Mononuclear cell (primary cell): ENCODE data around the gene GIMAP1. TPM values are rescaled to one million over a fixed set of nuclear protein-coding genes. Genes with fewer than 3 reads are reported as not detected.

Source experiments
- H3K27me3 ChIP-seq: 2 replicates; pipeline ENCODE4 v1.6.0; 2011; ENCODE audit warnings: low read length, control low read depth; ENCODE audit not compliant: insufficient read depth
- H3K4me1 ChIP-seq: 2 replicates; pipeline ENCODE4 v1.5.1; 2011; ENCODE audit warnings: mild to moderate bottlenecking, low read length, control low read depth; ENCODE audit not compliant: insufficient read depth
- H3K4me3 ChIP-seq: 2 replicates; pipeline ENCODE4 v1.5.1; 2011; ENCODE audit warnings: mild to moderate bottlenecking, low read length, moderate library complexity
- H3K9me3 ChIP-seq: 2 replicates; pipeline ENCODE4 v1.5.1; 2011; ENCODE audit warnings: low read depth, mild to moderate bottlenecking, control low read depth, low read length
- total RNA-seq: library from RNA; depleted of rRNA; stranded (reverse); fragments of >200 nt; gene quantifications from one replicate; pipeline ENCODE4 v1.2.3, GENCODE V29; 2012

The GIMAP1 gene
- total RNA-seq, 1 donor, result 10.0 TPM

GRCh38 chr7:150715738-150716137, 675 bp upstream of the GIMAP1 start:
- Histone ChIP-seq H3K9me3 (no peaks in the 10 kb centered on the region), H3K4me3 (peak overlapping the region; percentile 89), H3K4me1 (peaks cover 47% of the 10 kb centered on the region), H3K27me3 (no peaks in the 10 kb centered on the region)

GRCh38 chr7:150716939-150717338, 526 bp downstream of the GIMAP1 start:
- Histone ChIP-seq H3K4me1 (peaks cover 58% of the 10 kb centered on the region), H3K27me3 (no peaks in the 10 kb centered on the region), H3K4me3 (peak overlapping the region; percentile 89), H3K9me3 (no peaks in the 10 kb centered on the region)

- H3K27me3 ChIP-seq, result no peaks in the 10 kb centered on the region
- peaks cover 66% of the 10 kb centered on the region for H3K4me1 ChIP-seq
- H3K4me3 ChIP-seq, result peak overlapping the region; percentile 89
Observed at GRCh38 chr7:150717814-150718420, 1.5 kb downstream of the GIMAP1 start.

DNA sequence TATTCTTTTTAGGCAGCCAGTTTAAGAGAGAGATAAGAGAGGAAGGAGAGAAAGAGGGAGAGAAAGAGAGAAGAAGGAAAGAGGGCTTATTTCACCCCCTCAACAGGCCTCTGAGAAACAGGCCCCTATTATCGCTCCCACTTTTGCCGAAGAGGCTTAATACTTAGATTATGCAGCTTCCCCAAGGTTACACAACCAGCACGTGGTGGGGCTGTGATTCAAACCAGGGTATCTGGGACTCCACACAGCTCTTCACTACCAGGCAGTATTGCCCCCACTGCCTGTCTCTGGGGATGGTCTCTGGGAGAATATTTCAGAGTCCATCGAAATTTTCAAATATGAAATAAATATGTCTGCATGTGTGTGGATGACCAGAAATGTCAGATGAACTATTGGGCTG, 3.0 kb downstream of the GIMAP1 start:
- H3K27me3 ChIP-seq, result no peaks in the 10 kb centered on the region
- H3K4me3 ChIP-seq, result no peak overlapping the region
- no peaks in the 10 kb centered on the region for H3K9me3 ChIP-seq
- peaks cover 66% of the 10 kb centered on the region for H3K4me1 ChIP-seq

More at GRCh38 chr7:150717814-150718420, 1.5 kb downstream of the GIMAP1 start:
- no peaks in the 10 kb centered on the region for H3K9me3 ChIP-seq

DNA sequence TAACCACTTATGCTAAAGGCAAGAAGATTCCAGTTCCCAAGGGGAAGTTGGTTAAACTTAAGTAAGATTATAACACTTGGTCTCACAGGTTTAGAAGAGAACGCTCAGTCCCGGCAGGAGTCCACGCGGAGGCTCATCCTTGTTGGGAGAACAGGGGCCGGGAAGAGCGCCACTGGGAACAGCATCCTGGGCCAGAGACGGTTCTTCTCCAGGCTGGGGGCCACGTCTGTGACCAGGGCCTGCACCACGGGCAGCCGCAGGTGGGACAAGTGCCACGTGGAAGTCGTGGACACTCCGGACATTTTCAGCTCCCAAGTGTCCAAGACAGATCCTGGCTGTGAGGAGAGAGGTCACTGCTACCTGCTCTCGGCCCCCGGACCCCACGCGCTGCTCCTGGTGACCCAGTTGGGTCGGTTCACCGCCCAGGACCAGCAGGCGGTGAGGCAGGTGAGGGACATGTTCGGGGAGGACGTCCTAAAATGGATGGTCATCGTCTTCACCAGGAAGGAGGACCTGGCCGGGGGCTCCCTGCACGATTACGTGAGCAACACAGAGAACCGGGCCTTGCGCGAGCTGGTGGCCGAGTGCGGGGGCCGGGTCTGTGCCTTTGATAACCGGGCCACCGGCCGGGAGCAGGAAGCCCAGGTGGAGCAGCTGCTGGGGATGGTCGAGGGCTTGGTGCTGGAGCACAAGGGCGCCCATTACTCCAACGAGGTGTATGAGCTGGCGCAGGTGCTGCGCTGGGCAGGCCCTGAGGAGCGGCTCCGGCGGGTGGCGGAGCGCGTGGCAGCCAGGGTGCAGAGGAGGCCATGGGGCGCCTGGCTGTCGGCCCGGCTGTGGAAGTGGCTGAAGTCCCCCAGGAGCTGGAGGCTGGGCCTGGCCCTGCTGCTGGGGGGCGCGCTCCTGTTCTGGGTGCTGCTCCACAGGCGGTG, 3.8 kb downstream of the GIMAP1 start:
- peaks cover 62% of the 10 kb centered on the region for H3K4me1 ChIP-seq
- H3K9me3 ChIP-seq, result no peaks in the 10 kb centered on the region
- H3K27me3 ChIP-seq, result no peaks in the 10 kb centered on the region
- no peak overlapping the region for H3K4me3 ChIP-seq

- H3K9me3 ChIP-seq, result no peaks in the 10 kb centered on the region
- H3K4me1 ChIP-seq, result peaks cover 50% of the 10 kb centered on the region
- H3K4me3 ChIP-seq, result no peak overlapping the region
- H3K27me3 ChIP-seq, result no peaks in the 10 kb centered on the region
Observed at GRCh38 chr7:150721970-150722373, 5.6 kb downstream of the GIMAP1 start.

DNA sequence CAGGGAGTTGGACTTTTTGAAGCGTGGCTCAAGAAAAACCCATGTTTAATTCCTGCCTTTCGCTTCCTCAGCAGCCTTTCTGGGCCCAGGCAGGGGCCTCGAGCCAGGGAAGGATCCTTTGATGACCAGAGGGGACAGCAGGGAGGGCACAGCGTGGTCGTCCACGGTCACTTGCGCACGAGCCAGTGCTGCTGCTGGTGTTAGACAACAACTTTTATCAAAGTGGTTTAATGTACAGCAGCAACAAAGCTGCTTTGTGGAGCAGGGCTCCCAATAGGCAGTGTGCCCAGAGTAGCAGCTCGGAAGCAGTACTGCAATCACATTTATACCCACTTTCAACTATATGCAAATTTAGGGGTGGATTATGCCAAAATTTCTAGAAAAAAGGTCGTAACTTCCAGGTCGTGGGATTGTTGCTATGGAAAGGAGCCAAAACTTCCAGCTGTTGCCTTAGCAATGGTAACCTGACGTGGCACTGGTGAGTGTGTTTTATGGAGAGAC, 6.1 kb downstream of the GIMAP1 start:
- Histone ChIP-seq H3K4me1 (peaks cover 50% of the 10 kb centered on the region), H3K27me3 (no peaks in the 10 kb centered on the region), H3K9me3 (no peaks in the 10 kb centered on the region), H3K4me3 (no peak overlapping the region)

GRCh38 chr7:150723467-150723866, 7.1 kb downstream of the GIMAP1 start:
- H3K9me3 ChIP-seq, result peaks cover 7% of the 10 kb centered on the region
- H3K27me3 ChIP-seq, result no peaks in the 10 kb centered on the region
- no peak overlapping the region for H3K4me3 ChIP-seq
- H3K4me1 ChIP-seq, result peaks cover 42% of the 10 kb centered on the region

GRCh38 chr7:150727381-150727780, 11.0 kb downstream of the GIMAP1 start:
- no peak overlapping the region for H3K4me3 ChIP-seq
- peaks cover 11% of the 10 kb centered on the region for H3K4me1 ChIP-seq
- H3K27me3 ChIP-seq, result no peaks in the 10 kb centered on the region
- H3K9me3 ChIP-seq, result peaks cover 9% of the 10 kb centered on the region

GRCh38 chr7:150728011-150728410, 11.6 kb downstream of the GIMAP1 start:
- no peaks in the 10 kb centered on the region for H3K27me3 ChIP-seq
- no peak overlapping the region for H3K4me3 ChIP-seq
- peaks cover 9% of the 10 kb centered on the region for H3K9me3 ChIP-seq
- H3K4me1 ChIP-seq, result peaks cover 13% of the 10 kb centered on the region

GRCh38 chr7:150728609-150729008, 12.2 kb downstream of the GIMAP1 start:
- Histone ChIP-seq H3K4me1 (peaks cover 16% of the 10 kb centered on the region), H3K9me3 (peaks cover 9% of the 10 kb centered on the region), H3K4me3 (no peak overlapping the region), H3K27me3 (no peaks in the 10 kb centered on the region)

GRCh38 chr7:150731916-150732315, 15.5 kb downstream of the GIMAP1 start:
- Histone ChIP-seq H3K9me3 (peaks cover 9% of the 10 kb centered on the region), H3K27me3 (no peaks in the 10 kb centered on the region), H3K4me3 (no peak overlapping the region), H3K4me1 (peaks cover 32% of the 10 kb centered on the region)

GRCh38 chr7:150732786-150733481, 16.5 kb downstream of the GIMAP1 start:
- Histone ChIP-seq H3K9me3 (peaks cover 7% of the 10 kb centered on the region), H3K27me3 (no peaks in the 10 kb centered on the region), H3K4me1 (peaks cover 35% of the 10 kb centered on the region), H3K4me3 (no peak overlapping the region)

- Histone ChIP-seq H3K9me3 (peaks cover under 1% of the 10 kb centered on the region), H3K27me3 (no peaks in the 10 kb centered on the region), H3K4me1 (peaks cover 41% of the 10 kb centered on the region), H3K4me3 (no peak overlapping the region)
Observed at GRCh38 chr7:150733482-150734095, 17.2 kb downstream of the GIMAP1 start.
